A673 (cell line): Measurements from ENCODE around the gene PYHIN1.

ENCODE experiments used
- CTCF ChIP-seq: fragments of 300-800, 200-600 bp; sonication (generic); conservative IDR thresholded peaks from 2 replicates; pipeline ENCODE4 v1.5.1; 2017; ENCODE audit warnings: low read depth, mild to moderate bottlenecking, antibody characterized with exemption, low read length, moderate library complexity, mixed read lengths
- EZH2 ChIP-seq: fragments of 200-600 bp; sonication (generic); IDR thresholded peaks from 2 replicates; pipeline ENCODE4 v1.6.1; 2017; ENCODE audit warnings: borderline replicate concordance, low read depth, mild to moderate bottlenecking, mixed read lengths, antibody characterized with exemption, low read length; ENCODE audit not compliant: poor library complexity, severe bottlenecking

GRCh38 chr1:158978730-158979129 lies 47.4 kb downstream of the PYHIN1 start:
- no peak for TF ChIP-seq EZH2
- TF ChIP-seq CTCF, result no peak
